HG02981 (cell line): ENCODE measurements around the gene CGB1.
"Not testable (repeated sequence)": the region's sequence is repeated elsewhere in the genome, so short reads cannot be mapped to it uniquely, and the experiment has no call there.

Source experiments
- ATAC-seq: cut with Tn5 transposase; IDR thresholded peaks from one replicate; pipeline ENCODE4 v1.9.1; 2021; ENCODE audit warnings: mild to moderate bottlenecking, moderate library complexity; ENCODE audit not compliant: unreplicated experiment

CGB1 gene

DNA sequence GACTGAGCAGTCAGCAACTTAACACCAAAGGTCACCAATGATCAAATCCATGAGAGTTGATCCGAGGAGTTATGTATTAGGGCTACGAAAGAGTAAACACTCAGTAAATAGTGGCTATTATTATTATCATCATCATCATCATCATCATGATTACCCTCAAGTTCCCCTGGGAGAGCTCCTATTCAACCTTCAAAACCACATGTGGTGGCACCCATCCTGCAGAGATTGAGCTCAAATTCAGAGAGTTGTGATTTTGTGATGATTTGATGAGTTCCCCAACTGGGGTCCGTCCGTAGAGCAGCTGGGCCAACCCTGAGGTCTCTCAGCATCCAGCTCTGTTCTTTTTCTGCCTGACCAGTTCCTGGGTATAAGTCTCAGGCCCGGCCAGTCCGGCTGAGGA, 11.6 kb downstream of the CGB1 start:
- not testable (repeated sequence) for ATAC-seq

- not testable (repeated sequence) for ATAC-seq
Observed at GRCh38 chr19:49024233-49024632, 12.5 kb downstream of the CGB1 start, which contains the start of gene CGB3. Gene CGB3, minus strand, starts transcription at chr19:49024333. Its CDS starts 362 bp downstream, at chr19:49023971.

DNA sequence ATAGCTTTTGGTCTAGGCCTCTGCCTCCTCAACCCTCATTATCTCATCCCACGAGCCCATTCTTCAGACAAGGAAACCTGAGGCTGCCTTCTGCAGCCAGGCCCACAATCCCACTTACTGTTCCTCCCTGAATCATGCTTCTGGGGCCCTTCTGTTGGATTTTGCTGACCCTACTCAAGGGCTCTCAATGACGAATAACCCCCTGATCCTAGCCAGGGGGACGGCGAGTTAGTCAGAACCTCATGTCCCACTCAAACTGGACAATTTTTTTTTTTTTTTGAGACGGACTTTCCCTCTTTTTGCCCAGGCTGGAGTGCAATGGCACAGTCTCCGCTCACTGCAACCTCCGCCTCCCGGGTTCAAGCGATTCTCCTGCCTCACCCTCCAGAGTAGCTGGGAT, 14.6 kb downstream of the CGB1 start:
- no peak for ATAC-seq

- ATAC-seq, result no peak
Observed at GRCh38 chr19:49020931-49021895, 15.5 kb downstream of the CGB1 start.

- no peak for ATAC-seq
Observed at GRCh38 chr19:49020342-49020741, 16.4 kb downstream of the CGB1 start.

GRCh38 chr19:49019242-49019932, 17.3 kb downstream of the CGB1 start:
- no peak for ATAC-seq

GRCh38 chr19:49018388-49019241, 18.1 kb downstream of the CGB1 start:
- ATAC-seq, result not testable (repeated sequence)

DNA sequence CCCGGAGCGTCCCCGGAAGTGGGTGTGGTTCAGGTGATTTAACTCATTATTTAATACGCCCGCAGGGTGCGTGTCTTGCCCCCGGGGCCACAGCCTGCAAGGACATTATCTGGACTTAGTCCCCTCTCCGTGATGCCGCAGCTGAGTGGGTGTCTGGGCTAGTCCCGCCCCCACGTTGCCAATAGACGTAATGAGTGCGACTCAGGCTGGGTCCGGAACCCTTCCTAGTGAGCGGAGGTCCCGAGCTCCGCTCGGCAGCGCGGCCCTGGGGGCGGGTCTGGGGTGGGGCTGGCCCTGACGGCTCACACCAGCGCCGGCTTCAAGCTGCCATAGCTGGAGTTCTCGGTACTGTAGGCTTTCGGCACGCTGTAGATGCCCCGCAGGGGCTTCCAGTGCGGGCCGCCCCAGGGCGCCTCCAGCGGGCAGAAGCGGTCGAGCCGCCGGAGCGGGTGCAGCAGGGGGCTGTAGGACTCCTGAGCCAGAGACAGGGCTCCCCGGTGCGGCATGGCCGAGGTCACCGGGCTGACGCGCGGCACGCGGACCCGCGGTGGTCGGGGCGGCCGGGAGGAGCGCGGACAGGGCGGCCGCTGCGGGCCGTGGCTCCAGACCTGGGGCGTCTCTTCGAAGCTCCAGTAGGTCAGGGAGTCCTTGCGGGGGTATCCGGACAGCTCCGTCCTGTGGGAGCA, 18.9 kb downstream of the CGB1 start:
- no peak for ATAC-seq

- ATAC-seq, result no peak
Observed at GRCh38 chr19:49017041-49017665, 19.5 kb downstream of the CGB1 start, which contains the start of gene LHB. Gene LHB, minus strand, starts transcription at chr19:49017091. Its CDS starts 10 bp downstream, at chr19:49017081.

GRCh38 chr19:49016067-49016839, 20.4 kb downstream of the CGB1 start:
- ATAC-seq, result no peak

DNA sequence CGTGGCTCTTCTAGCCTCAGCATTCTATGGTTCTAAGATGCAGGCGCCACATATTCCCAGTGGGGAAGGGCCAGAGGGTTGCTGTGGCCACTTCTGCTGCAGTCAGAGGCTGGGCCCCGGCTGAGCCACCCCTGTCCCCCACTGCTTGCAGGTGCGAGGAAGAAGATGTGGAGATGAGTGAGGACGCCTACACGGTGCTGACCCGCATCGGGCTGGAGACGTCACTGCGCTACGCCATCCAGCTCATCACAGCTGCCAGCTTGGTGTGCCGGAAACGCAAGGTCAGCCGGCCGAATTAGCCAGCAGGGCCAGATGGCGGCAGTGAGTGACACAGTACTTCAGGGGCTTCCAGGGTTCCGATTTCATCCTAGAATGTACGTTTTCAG, 21.8 kb downstream of the CGB1 start:
- ATAC-seq, result no peak

DNA sequence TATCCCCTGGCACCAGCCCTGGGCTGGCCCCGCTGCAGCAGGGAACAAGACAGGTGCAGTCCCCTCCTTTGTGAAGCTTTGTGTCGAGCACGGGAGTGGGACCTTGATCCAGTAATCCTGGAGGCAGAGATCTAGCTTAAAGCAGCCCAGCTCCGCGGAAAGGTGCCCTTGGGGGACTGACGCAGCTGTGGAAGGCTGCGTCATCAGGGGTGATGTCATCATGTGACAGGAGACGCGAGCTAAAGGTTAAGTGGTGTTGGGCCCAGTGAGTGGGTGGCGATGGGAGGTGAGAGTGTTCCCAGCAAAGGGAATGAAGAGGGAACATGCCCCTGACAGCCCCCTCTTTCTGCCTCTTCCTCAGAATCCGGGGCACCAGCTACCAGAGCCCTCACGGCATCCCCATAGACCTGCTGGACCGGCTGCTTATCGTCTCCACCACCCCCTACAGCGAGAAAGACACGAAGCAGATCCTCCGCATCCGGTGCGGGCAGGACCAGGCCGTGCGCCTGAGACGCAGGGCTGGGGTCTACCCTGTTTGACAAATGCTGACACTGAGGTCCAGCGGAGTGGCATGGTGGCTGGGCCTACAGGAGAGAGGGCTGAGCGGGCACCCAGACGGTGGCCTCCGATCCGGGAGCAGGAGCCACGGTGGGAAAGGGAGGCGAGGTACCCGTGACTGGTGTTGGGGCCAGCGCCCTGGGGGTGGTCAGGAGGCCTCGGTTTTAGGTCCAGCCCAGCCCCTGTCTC, 22.4 kb downstream of the CGB1 start:
- ATAC-seq, result no peak

- ATAC-seq, result no peak
Observed at GRCh38 chr19:49011194-49011593, 25.5 kb downstream of the CGB1 start.

GRCh38 chr19:49010453-49010852, 26.2 kb downstream of the CGB1 start:
- no peak for ATAC-seq

DNA sequence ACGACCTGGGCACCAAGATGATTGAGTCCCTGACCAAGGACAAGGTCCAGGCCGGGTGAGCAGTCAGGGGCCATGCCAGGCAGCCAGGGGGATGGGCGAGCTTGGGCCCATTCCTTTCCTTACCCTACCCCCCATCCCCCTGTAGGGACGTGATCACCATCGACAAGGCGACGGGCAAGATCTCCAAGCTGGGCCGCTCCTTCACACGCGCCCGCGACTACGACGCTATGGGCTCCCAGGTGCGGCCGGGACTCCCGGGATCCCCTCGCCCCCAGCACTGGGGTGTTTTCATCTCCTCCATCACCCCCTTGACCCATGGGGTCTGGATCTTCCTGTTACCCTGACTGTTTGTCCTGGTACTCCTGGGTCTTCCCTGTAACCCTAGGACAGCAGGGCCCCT, 26.9 kb downstream of the CGB1 start:
- ATAC-seq, result no peak

- no peak for ATAC-seq
Observed at GRCh38 chr19:49006905-49007304, 29.8 kb downstream of the CGB1 start.

DNA sequence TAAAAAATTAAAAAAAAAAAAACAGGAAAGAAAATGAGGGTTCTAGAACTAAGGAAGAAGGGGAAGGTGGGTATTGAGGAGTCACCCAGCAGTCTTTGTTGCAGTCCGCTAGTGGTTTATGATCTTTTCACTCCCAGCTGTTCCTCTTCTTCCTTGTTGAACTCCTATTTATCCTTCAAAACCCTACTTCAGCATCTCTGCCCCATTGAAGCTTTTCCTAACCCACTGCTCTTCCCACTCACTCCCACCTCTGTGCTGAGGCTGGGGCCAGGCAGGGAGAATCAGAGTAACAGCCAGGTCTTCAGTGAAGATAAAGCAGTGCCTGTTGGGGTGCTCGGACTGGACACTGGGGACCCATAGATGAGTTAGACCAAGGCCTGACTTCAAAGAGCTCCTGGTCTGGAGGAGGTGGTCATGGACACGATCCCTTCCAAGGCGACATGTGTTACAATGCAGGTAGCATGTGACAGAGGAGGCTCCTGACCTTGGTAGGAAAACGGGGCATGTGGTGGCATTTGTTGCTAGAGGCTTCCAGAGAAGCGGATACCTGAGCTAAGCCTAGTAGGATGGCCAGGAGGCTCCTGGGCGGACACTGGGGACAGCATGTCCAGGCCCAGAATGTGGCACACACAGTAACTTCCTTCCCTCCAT, 31.6 kb downstream of the CGB1 start:
- no peak for ATAC-seq

DNA sequence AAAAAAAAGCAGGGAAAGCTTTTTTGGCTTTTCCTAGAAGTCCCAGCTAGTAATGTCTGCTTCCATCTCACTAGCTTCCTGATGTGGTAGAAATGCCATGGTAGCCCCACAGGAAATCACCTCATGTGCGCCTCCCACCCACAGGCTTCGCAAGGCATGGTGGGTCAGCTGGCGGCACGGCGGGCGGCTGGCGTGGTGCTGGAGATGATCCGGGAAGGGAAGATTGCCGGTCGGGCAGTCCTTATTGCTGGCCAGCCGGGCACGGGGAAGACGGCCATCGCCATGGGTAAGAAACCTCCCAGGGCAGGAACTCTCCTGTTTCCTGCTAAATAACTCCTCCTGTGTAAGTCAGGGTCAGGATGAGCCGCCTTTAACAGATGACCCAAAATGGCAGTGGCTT, 32.6 kb downstream of the CGB1 start:
- ATAC-seq, result no peak
